Measurements from ENCODE around the gene PFAS. TPM values are rescaled to one million over a fixed set of nuclear protein-coding genes. Genes with fewer than 3 reads are reported as not detected.
A peak's percentile ranks its signal among the peaks of the same experiment; 100 is the strongest.

The PFAS gene
- total and polyA plus RNA-seq, 2 experiments from 2014 or later: 96.1 to 168 TPM

DNA sequence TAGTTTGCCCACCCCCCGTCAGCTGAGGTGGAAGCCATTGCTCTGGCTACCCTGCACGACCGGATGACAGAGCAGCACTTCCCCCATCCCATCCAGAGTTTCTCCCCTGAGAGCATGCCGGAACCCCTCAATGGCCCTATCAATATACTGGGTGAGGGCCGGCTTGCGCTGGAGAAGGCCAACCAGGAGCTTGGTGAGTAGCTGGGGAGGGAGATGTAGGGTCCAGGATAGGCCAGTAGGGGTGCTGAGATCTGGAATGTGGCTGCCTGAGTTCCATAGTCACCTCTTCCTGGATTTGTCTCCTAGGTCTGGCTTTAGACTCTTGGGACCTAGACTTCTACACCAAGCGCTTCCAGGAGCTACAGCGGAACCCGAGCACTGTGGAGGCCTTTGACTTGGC, 6.4 kb downstream of the PFAS start:
- Histone ChIP-seq H3F3A (replicated peaks; ENCODE audit: low read depth) (0 out of 2 replicates have a peak, but pooled peaks cover 6% of the 10 kb centered on the region), H3K79me2 (replicated peaks; ENCODE audit: insufficient read depth) (peaks cover 33% of the 10 kb centered on the region), H3K4me2 (no peak overlapping the region), H3K4me3 (no peak overlapping the region), H3K4me1 (ENCODE audit: insufficient read depth) (peaks cover 2% of the 10 kb centered on the region; the same call in 1 of the 2 replicates), H3K27me3 (ENCODE audit: insufficient read depth) (no peaks in the 10 kb centered on the region), H4K20me1 (replicated peaks; ENCODE audit: insufficient read depth) (peaks cover 34% of the 10 kb centered on the region), H3K36me3 (ENCODE audit: insufficient read depth) (peaks cover 60% of the 10 kb centered on the region), H3K27ac (ENCODE audit: low read depth) (no peak overlapping the region), H3K9me2 (ENCODE audit: insufficient read depth) (no peaks in the 10 kb centered on the region), H2AFZ (no peak overlapping the region)
- Mint-ChIP-seq H3K9me3 (no peaks in the 10 kb centered on the region), H3K4me3 (no peak overlapping the region), H3K36me3 (ENCODE audit: low read depth) (peaks cover 70% of the 10 kb centered on the region), H3K27me3 (ENCODE audit: insufficient read depth, low read depth, poor library complexity) (peaks cover 4% of the 10 kb centered on the region), H3K27ac (peak overlapping the region; percentile 83; the same call in 1 of the 2 replicates), H3K4me1 (peaks cover 2% of the 10 kb centered on the region)
- peak; percentile 94 for ATAC-seq
- TF ChIP-seq, protein P1, sequence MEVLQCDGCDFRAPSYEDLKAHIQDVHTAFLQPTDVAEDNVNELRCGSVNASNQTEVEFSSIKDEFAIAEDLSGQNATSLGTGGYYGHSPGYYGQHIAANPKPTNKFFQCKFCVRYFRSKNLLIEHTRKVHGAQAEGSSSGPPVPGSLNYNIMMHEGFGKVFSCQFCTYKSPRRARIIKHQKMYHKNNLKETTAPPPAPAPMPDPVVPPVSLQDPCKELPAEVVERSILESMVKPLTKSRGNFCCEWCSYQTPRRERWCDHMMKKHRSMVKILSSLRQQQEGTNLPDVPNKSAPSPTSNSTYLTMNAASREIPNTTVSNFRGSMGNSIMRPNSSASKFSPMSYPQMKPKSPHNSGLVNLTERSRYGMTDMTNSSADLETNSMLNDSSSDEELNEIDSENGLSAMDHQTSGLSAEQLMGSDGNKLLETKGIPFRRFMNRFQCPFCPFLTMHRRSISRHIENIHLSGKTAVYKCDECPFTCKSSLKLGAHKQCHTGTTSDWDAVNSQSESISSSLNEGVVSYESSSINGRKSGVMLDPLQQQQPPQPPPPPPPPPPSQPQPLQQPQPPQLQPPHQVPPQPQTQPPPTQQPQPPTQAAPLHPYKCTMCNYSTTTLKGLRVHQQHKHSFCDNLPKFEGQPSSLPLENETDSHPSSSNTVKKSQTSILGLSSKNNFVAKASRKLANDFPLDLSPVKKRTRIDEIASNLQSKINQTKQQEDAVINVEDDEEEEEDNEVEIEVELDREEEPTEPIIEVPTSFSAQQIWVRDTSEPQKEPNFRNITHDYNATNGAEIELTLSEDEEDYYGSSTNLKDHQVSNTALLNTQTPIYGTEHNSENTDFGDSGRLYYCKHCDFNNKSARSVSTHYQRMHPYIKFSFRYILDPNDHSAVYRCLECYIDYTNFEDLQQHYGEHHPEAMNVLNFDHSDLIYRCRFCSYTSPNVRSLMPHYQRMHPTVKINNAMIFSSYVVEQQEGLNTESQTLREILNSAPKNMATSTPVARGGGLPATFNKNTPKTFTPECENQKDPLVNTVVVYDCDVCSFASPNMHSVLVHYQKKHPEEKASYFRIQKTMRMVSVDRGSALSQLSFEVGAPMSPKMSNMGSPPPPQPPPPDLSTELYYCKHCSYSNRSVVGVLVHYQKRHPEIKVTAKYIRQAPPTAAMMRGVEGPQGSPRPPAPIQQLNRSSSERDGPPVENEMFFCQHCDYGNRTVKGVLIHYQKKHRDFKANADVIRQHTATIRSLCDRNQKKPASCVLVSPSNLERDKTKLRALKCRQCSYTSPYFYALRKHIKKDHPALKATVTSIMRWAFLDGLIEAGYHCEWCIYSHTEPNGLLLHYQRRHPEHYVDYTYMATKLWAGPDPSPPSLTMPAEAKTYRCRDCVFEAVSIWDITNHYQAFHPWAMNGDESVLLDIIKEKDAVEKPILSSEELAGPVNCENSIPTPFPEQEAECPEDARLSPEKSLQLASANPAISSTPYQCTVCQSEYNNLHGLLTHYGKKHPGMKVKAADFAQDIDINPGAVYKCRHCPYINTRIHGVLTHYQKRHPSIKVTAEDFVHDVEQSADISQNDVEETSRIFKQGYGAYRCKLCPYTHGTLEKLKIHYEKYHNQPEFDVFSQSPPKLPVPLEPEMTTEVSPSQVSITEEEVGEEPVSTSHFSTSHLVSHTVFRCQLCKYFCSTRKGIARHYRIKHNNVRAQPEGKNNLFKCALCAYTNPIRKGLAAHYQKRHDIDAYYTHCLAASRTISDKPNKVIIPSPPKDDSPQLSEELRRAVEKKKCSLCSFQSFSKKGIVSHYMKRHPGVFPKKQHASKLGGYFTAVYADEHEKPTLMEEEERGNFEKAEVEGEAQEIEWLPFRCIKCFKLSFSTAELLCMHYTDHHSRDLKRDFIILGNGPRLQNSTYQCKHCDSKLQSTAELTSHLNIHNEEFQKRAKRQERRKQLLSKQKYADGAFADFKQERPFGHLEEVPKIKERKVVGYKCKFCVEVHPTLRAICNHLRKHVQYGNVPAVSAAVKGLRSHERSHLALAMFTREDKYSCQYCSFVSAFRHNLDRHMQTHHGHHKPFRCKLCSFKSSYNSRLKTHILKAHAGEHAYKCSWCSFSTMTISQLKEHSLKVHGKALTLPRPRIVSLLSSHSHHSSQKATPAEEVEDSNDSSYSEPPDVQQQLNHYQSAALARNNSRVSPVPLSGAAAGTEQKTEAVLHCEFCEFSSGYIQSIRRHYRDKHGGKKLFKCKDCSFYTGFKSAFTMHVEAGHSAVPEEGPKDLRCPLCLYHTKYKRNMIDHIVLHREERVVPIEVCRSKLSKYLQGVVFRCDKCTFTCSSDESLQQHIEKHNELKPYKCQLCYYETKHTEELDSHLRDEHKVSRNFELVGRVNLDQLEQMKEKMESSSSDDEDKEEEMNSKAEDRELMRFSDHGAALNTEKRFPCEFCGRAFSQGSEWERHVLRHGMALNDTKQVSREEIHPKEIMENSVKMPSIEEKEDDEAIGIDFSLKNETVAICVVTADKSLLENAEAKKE (CRISPR knock-in tag; IDR thresholded peaks at IDR 0.05): no peak
- TF ChIP-seq ZNF331 (CRISPR knock-in tag; IDR thresholded peaks at IDR 0.05; ENCODE audit: low read depth) (no peak), EZH2 (IDR thresholded peaks at IDR 0.05; ENCODE audit: low read depth, unreplicated experiment) (no peak)
- TF ChIP-seq, protein P2, sequence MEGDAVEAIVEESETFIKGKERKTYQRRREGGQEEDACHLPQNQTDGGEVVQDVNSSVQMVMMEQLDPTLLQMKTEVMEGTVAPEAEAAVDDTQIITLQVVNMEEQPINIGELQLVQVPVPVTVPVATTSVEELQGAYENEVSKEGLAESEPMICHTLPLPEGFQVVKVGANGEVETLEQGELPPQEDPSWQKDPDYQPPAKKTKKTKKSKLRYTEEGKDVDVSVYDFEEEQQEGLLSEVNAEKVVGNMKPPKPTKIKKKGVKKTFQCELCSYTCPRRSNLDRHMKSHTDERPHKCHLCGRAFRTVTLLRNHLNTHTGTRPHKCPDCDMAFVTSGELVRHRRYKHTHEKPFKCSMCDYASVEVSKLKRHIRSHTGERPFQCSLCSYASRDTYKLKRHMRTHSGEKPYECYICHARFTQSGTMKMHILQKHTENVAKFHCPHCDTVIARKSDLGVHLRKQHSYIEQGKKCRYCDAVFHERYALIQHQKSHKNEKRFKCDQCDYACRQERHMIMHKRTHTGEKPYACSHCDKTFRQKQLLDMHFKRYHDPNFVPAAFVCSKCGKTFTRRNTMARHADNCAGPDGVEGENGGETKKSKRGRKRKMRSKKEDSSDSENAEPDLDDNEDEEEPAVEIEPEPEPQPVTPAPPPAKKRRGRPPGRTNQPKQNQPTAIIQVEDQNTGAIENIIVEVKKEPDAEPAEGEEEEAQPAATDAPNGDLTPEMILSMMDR (conservative IDR thresholded peaks at IDR 0.05; ENCODE audit: low read depth in 2 of 2): 0 out of 4 replicates have a peak, but pooled peaks of 1 of the 2 experiments have one; percentile 15
- peak; percentile 48 for DNase-seq (ENCODE audit: low spot score)

Data from GM23338 (cell line).